RWPE2 (cell line): ENCODE measurements around the gene CALML6.

ENCODE experiments used
- ATAC-seq: fragments of 200-7000 bp; cut with Tn5 transposase; 3 replicates; pipeline ENCODE4 v1.9.1; 2021; ENCODE audit warnings: low read depth
- DNase-seq: peaks from one replicate; pipeline ENCODE4 v3.0.0-alpha.2; 2020; ENCODE audit warnings: low spot score
- H3K27ac ChIP-seq: fragments of 450-650 bp; 2 replicates; pipeline ENCODE4 v1.5.1; 2017; ENCODE audit warnings: mild to moderate bottlenecking; ENCODE audit not compliant: poor library complexity, severe bottlenecking
- H3K27me3 ChIP-seq: fragments of 250-450 bp; sonication (Bioruptor Pico); 2 replicates; pipeline ENCODE4 v1.5.1; 2021; ENCODE audit warnings: mild to moderate bottlenecking, moderate library complexity; ENCODE audit not compliant: insufficient read depth, poor library complexity, severe bottlenecking
- H3K36me3 ChIP-seq: fragments of 250-450 bp; sonication (Bioruptor Pico); 2 replicates; pipeline ENCODE4 v1.5.1; 2020; ENCODE audit warnings: low read depth, mild to moderate bottlenecking, moderate library complexity
- H3K4me1 ChIP-seq: fragments of 250-450 bp; sonication (Bioruptor Pico); 2 replicates; pipeline ENCODE4 v1.5.1; 2021; ENCODE audit warnings: mild to moderate bottlenecking, moderate library complexity; ENCODE audit not compliant: insufficient read depth, poor library complexity, severe bottlenecking
- H3K4me3 ChIP-seq: fragments of 250-450 bp; sonication (Bioruptor Pico); 2 replicates; pipeline ENCODE4 v1.5.1; 2021; ENCODE audit warnings: mild to moderate bottlenecking, moderate library complexity; ENCODE audit not compliant: severe bottlenecking
- H3K9me3 ChIP-seq: fragments of 250-450 bp; sonication (Bioruptor Pico); 2 replicates; pipeline ENCODE4 v1.5.1; 2021; ENCODE audit warnings: mild to moderate bottlenecking, moderate library complexity; ENCODE audit not compliant: severe bottlenecking
- CTCF ChIP-seq: fragments of 450-650 bp; IDR thresholded peaks from one replicate; pipeline ENCODE4 v1.5.1; 2017; ENCODE audit warnings: mild to moderate bottlenecking, moderate library complexity; ENCODE audit not compliant: poor library complexity, severe bottlenecking

The CALML6 gene

GRCh38 chr1:1873186-1873585, 41.9 kb upstream of the CALML6 start:
- peaks cover 45% of the 10 kb centered on the region for H3K36me3 ChIP-seq
- no peak for TF ChIP-seq CTCF

GRCh38 chr1:1874901-1875300, 40.2 kb upstream of the CALML6 start:
- TF ChIP-seq CTCF: no peak
- Histone ChIP-seq H3K27me3 (no peaks in the 10 kb centered on the region), H3K4me3 (no peak overlapping the region), H3K27ac (no peak overlapping the region), H3K4me1 (no peaks in the 10 kb centered on the region), H3K36me3 (peaks cover 58% of the 10 kb centered on the region), H3K9me3 (no peaks in the 10 kb centered on the region)
- no peak for ATAC-seq
- no peak for DNase-seq

More at GRCh38 chr1:1873186-1873585, 41.9 kb upstream of the CALML6 start:
- DNase-seq (no peak), ATAC-seq (no peak)
- Histone ChIP-seq H3K9me3 (no peaks in the 10 kb centered on the region), H3K27ac (no peak overlapping the region), H3K27me3 (no peaks in the 10 kb centered on the region), H3K4me1 (no peaks in the 10 kb centered on the region), H3K4me3 (no peak overlapping the region)

GRCh38 chr1:1875932-1876331, 39.1 kb upstream of the CALML6 start:
- Histone ChIP-seq H3K27ac (no peak overlapping the region), H3K4me1 (no peaks in the 10 kb centered on the region), H3K36me3 (peaks cover 59% of the 10 kb centered on the region), H3K4me3 (no peak overlapping the region), H3K9me3 (no peaks in the 10 kb centered on the region), H3K27me3 (no peaks in the 10 kb centered on the region)
- TF ChIP-seq CTCF: no peak
- DNase-seq (no peak), ATAC-seq (no peak)

- peaks cover 60% of the 10 kb centered on the region for H3K36me3 ChIP-seq
- ATAC-seq: no peak
Observed at GRCh38 chr1:1876335-1876930, 38.6 kb upstream of the CALML6 start.

More at GRCh38 chr1:1876335-1876930, 38.6 kb upstream of the CALML6 start:
- Histone ChIP-seq H3K4me3 (no peak overlapping the region), H3K9me3 (no peaks in the 10 kb centered on the region), H3K4me1 (no peaks in the 10 kb centered on the region), H3K27me3 (no peaks in the 10 kb centered on the region), H3K27ac (no peak overlapping the region)
- TF ChIP-seq CTCF: no peak
- DNase-seq: no peak
